Measurements from ENCODE around the gene ANO10.
"Not testable (repeated sequence)": the region's sequence is repeated elsewhere in the genome, so short reads cannot be mapped to it uniquely, and the experiment has no call there.

The ANO10 gene

GRCh38 chr3:43580181-43580580 is 41.6 kb downstream of the ANO10 start:
- DNase-seq (ENCODE audit: low read depth in 3 of 3) = no peak

DNA sequence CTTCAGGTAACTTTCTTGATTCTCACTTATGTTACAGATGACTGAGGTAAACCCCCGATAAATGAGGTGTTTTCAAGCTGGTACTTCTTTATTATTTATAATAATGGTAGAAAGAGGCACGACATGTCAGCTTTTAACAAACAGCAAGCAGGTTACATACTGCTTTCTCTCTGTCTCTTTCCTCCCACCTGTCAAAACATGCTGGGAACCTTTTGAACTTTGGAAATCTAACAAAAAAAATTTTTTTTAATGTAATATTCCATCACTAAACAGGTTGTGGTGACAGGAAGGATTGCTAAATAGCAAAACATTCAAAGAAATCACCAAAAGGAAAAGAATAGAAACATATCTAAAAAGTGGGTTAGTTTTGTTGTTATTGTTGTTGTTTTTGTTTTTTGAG is 48.2 kb downstream of the ANO10 start:
- no peak for DNase-seq (ENCODE audit: low read depth in 3 of 3)

DNA sequence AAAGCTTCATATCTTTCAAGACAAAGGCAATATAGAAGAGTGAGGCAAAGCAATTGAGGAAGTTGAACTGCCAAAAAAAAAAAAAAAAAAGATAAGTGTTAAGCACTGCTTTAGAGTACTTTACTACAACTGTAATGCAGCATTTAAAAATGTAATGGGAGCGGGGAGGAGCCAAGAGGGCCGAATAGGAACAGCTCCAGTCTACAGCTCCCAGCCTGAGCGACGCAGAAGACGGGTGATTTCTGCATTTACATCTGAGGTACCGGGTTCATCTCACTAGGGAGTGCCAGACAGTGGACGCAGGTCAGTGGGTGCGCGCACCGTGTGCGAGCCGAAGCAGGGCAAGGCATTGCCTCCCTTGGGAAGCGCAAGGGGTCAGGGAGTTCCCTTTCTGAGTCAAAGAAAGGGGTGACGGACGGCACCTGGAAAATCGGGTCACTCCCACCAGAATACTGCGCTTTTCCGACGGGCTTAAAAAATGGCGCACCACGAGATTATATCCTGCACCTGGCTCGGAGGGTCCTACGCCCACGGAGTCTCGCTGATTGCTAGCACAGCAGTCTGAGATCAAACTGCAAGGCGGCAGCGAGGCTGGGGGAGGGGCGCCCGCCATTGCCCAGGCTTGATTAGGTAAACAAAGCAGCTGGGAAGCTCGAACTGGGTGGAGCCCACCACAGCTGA is 56.0 kb downstream of the ANO10 start:
- not testable (repeated sequence) for DNase-seq (ENCODE audit: low read depth in 3 of 3)

DNA sequence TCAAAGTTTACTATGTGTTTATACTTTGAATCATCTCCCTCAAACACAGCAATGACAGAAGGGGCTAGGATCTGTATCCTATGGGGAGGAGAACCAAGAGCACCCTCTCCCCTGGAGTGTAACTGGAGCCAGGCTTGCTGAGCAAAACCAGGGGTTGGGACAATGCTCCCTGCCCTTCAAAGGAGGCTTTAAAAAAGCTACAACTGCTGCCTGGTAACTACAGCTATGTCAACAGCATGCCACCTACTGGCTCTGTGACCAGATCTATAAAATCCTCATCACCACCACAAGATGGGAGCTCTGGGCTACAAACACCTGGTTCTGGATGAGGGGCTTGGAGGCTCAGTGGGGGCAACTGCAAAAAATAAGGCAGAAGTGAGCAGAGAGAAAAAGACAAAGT is 61.9 kb downstream of the ANO10 start:
- no peak for DNase-seq (ENCODE audit: low read depth in 3 of 3)

DNA sequence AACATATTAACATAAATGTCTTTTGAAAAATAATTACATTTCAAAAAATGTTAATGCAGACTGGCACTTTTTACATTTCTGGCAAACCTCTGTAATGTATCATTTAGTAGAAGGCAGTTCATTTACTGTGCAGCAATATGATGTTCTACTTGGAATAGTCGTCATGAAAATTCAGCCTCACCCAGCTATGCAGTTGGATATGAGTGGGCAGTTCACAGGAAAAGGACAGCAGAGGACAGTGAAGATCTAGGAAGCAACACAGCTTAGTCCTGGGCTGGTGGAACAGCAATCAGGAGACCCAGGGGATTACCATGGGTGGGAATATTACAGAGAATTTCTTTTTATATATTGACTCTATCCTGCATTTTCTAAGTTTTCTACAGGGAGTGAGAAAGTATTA is 63.6 kb downstream of the ANO10 start:
- DNase-seq (ENCODE audit: low read depth in 3 of 3) = no peak

GRCh38 chr3:43549626-43550290 is 72.1 kb downstream of the ANO10 start:
- DNase-seq (ENCODE audit: low read depth in 3 of 3) = no peak

DNA sequence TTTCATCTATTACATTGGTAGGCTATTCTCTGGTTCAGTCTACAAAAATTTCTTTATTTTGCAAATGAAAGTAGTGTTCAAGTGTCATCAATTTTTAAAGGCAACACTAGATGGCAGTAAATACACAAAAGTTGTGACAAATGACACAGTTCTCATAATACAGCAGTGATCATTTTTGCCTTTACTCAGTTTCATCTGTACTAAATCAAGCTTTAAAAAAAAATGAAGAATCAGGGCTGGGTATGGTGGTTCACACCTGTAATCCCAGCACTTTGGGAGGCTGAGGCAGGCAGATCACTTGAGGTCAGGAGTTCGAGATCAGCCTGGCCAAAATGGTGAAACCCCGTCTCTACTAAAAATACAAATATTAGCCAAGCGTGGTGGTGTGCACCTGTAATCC is 77.5 kb downstream of the ANO10 start:
- DNase-seq (ENCODE audit: low read depth in 3 of 3) = not testable (repeated sequence)

DNA sequence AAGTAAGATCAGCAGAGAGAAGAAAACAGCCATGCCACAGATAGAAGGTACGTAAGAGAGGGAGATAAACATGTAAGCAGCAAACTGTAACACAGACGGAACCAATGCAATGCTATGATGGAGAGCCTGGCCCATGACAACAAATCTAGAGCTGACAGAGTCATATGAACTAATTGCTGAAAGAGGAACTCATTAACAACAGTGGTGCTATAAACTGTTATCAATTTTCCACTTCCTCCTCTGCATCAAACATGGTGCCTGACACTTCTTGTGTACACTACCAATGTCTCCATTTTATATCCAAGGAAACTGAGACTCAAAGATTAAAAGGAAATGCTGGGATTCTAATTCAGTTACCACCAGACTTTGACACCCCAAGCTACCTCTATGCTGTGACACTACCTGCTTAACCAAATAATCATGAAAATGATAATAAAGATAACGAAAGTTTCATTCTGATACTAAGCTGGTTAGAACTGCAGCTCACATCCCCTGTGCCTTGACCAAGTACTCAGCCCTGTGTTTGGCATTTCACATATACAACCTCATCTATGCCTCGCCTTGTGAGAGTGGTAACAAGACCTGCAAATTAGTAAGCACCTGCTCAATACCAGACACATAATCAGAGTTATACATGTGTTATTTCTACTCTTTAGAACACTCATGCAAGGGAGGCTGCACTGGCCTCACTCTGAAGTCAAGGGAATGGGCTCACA is 79.3 kb downstream of the ANO10 start:
- DNase-seq (ENCODE audit: low read depth in 3 of 3) = no peak

- DNase-seq (ENCODE audit: low read depth in 3 of 3) = no peak
Observed at GRCh38 chr3:43540624-43541023, 81.2 kb downstream of the ANO10 start.

DNA sequence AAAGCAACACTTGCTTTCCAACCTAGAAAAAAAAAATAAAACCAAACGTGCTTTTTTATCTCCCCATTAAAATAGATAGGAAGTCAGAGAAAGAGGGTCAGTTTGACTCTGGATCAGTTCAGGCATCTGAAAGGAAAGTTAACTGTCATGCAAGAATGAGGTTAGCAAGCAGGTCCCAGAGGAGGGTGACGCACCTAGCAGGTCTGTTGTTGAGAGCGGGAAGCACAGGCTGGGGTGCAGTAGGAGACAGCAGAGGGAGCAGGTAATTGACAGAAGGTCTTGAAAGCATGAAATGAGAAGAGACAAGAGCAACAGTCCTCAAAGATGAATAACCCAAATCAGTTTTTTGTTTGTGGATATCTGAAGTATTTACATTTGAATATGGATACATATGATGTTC is 82.5 kb downstream of the ANO10 start:
- no peak for DNase-seq (ENCODE audit: low read depth in 3 of 3)

GRCh38 chr3:43537225-43537624 is 84.6 kb downstream of the ANO10 start:
- no peak for DNase-seq (ENCODE audit: low read depth in 3 of 3)

- no peak for DNase-seq (ENCODE audit: low read depth in 3 of 3)
Observed at GRCh38 chr3:43534675-43535074, 87.1 kb downstream of the ANO10 start.

DNA sequence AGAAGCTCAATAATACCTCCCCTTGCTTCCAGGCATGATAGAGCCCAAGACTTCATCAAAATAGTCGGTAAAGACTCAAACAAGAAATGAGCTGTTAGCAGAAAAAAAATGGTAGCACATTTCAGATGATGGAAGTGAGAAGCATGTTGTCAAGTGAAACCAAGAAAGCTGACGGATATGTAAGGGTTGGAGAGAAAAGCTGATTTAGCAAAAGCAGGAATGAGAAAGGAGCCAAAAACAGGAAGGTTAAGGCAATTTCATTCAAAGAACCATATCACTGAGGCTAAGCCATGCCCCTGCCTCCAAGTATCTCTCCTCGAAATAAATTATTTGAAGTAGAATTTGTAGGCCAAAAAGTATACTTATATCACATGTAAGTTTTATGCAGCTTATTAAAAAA is 88.8 kb downstream of the ANO10 start:
- no peak for DNase-seq (ENCODE audit: low read depth in 3 of 3)

DNA sequence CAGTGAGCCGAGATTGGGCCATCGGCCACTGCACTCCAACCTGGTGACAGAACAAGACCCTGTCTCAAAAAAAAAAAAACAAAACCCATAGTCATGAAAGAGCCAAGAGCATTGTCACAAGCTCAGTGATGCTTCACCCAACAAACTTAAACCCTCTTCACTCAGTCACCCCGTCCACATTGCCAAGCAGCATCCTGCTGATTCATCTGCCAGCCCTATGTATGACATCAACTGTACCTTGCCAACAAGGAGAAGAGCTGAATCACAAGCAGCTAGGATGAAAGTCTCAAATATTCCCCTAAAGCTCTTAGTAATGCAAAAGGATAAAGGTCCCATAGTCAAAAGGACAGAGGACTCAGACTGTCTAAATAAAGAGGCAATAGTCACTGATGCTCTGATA is 90.0 kb downstream of the ANO10 start:
- no peak for DNase-seq (ENCODE audit: low read depth in 3 of 3)

GRCh38 chr3:43528498-43529099 is 93.2 kb downstream of the ANO10 start:
- no peak for DNase-seq (ENCODE audit: low read depth in 3 of 3)

DNA sequence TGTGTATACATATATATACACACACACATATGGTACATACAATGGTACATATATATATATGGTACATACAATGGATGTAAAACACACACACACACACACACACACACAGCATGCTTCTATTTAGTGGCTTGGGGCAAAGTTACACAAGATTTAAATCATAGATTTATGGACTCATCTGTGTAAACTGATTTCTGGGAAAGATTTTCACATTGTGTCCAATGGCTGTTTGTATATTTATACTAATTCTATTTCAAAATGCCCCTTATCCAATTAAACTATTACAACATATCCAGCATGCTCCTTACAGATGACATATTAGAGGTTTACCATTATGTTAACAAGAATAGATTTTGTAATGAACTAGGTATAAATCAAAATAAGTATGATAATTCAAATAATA is 94.9 kb downstream of the ANO10 start:
- DNase-seq (ENCODE audit: low read depth in 3 of 3) = no peak

DNA sequence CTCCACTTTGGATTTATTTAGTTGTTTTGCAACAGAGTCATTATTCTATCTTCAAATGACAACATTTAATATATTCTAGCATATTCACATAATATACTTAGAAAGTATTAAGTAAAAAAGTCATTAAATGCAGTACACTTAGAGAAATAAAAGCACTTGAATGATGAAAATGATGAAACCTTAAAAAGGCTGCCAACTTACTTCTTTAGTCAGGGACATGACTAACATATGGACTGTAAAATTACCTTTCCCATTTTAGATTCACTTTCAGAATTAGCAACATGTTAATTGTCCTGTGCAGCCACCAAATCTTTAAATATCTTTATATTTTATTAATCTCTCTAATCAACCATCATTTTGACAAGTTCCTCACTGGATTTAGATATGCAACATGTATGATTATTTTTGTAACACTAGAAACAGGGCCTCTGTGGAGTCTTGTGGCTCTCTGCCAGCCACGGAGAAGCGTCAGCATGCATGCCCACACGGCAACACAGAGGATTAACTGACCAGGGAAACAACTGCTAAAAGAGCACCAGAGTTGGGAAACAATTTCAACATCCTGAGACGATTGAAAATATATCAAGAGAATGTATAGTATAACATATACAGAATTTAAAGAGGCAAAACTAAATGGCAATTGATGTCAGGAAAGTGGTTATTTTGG is 95.7 kb downstream of the ANO10 start:
- no peak for DNase-seq (ENCODE audit: low read depth in 3 of 3)

GRCh38 chr3:43525386-43525785 is 96.4 kb downstream of the ANO10 start:
- no peak for DNase-seq (ENCODE audit: low read depth in 3 of 3)

GRCh38 chr3:43523454-43524053 is 98.3 kb downstream of the ANO10 start:
- no peak for DNase-seq (ENCODE audit: low read depth in 3 of 3)

GRCh38 chr3:43522727-43523362 is 99.0 kb downstream of the ANO10 start:
- DNase-seq (ENCODE audit: low read depth in 3 of 3) = no peak

DNA sequence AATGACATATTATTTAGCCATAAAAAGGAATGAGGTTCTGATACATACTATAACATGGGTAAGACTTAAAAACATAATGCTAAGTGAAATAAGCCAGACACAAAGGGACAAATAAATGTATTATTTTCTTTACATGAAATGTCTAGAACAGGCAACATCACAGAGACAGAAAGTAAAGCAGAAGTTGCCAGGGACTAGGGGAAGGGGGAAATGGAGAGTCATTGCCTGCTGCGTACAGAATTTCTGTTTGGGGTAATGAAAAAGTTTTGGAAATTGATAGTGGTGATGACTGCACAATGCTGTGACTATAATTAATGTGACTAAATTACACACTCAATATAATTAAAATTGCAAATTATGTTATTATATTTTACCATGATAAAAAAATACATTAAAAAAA is 99.9 kb downstream of the ANO10 start:
- DNase-seq (ENCODE audit: low read depth in 3 of 3) = no peak

All from stimulated activated CD4-positive, alpha-beta T cell treated with anti-CD3 and anti-CD28 coated beads, TNF-alpha, amount 100 ng/mL, for 48 hours (primary cell).